T-helper 22 cell (primary cell): ENCODE results near the gene ERVW-1.
"Not testable (repeated sequence)": the region's sequence is repeated elsewhere in the genome, so short reads cannot be mapped to it uniquely, and the experiment has no call there.

Experiments
- DNase-seq: peaks from one replicate; pipeline ENCODE4 v3.0.0-alpha.2; 2020; ENCODE audit warnings: low read depth

The ERVW-1 gene

DNA sequence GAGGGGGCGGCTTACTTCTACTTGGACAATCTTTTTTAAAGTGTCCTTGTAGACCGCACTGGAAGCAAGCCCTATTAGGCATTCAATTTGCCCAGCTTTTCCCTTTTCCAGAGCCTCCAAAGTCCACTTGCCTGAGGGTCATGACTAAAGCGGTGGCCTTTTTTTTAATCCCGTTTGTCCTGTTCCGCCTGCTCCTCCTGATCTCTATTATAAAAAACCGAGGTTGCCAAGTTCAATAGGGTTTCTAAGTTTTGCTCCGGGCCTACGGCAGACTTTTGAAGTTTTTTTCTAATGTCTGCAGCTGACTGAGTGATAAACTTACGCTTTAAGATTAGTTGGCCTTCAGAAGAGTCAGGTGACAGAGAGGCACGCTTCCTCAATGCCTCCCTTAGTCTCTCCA, 3.8 kb downstream of the ERVW-1 start:
- DNase-seq: not testable (repeated sequence)

DNA sequence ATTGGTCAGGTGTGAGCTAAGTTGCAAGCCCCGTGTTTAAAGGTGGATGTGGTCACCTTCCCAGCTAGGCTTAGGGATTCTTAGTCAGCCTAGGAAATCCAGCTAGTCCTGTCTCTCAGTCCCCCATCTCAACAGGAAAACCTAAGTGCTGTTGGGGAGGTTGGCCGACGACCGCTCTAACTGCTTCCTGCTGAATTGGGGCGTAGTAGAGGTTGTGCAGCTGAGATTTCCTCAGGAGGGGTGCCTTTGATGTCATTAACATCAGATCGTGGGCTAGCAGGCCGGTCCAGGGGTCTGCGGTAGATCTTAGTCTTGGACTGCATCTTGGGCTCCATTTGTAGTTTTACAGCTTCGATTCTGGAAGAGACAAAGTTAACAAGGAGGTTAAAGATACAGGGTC, 9.2 kb downstream of the ERVW-1 start:
- not testable (repeated sequence) for DNase-seq

DNA sequence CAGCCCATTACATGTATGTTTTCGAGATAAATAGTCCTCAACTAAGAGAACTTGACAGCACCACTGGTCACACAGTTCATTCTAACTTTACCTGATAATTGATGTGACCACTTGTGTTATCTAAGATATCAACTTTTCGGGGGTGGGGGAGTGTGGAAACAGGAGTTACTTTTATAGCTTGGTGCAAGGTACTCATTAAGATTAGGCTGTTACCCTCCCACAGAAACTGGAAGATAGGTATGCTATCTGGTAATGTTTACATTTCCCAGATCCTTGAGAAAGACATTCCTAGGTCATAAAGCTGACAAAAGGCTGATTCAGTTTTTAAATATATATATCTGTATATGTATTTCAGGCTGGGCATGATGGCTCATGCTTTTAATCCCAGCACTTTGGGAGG, 11.1 kb downstream of the ERVW-1 start:
- DNase-seq: no peak

GRCh38 chr7:92464515-92464914, 13.2 kb downstream of the ERVW-1 start:
- no peak for DNase-seq

DNA sequence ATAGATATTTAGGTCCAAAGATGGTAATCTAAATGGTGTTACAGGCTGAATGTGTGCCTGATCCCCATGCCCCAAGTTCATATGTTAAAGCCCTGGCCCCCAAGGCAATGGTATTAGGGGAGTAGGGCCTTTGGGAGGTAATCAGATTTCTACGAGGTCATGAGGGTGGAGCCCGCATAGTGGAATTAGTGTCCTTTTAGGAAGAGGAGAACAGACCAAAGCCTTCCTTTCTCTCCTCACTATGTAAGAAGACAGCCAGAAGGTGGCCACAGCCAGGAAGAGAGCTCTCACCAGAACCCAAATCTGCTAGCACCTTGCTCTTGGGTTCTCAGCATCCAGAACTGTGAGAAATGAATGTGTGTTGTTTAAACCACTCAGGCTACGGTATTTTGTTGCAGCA, 15.2 kb downstream of the ERVW-1 start:
- no peak for DNase-seq

- no peak for DNase-seq
Measured at GRCh38 chr7:92461027-92462003, 16.4 kb downstream of the ERVW-1 start.

DNA sequence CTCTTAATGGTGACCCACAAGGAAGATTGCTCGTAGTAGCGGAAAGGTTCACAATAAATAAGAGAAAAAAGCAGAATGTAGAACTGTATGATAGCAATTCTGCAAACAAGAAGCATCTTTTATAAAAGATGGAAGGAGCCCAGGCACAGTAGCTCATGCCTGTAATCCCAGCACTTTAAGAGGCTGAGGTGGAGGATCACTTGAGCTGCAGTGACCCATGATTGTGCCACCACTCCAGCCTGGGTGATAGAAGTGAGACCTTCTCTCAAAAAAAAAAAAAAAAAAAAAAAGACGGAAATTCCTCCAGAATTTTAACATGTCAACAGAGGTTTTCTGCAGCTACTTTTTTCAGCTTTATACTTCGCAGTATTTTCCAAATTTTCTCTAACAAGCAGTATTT, 17.2 kb downstream of the ERVW-1 start:
- no peak for DNase-seq

GRCh38 chr7:92460109-92460508, 17.6 kb downstream of the ERVW-1 start:
- DNase-seq: no peak

GRCh38 chr7:92456236-92456635, 21.5 kb downstream of the ERVW-1 start:
- no peak for DNase-seq

DNA sequence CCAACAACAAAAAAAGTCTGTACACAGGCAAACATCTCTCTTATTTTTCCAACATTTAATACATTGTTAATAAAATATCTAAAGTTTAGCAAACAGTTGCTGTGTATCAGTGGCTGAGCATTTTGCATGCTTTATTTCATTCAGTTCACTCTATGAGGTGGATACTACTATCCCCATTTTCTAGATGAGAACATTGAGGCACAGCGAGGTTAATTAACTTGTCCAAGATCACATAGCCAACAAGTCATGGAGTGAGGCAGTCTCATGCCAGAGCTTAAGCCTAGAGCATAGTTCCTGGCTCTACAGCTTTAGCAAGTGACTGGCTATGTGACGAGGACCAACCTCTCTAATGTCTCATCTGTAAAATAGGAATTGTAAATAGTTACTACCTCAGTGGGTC, 26.1 kb downstream of the ERVW-1 start:
- no peak for DNase-seq

- peak; percentile 29 for DNase-seq
Measured at GRCh38 chr7:92448205-92448747, 29.5 kb downstream of the ERVW-1 start.

DNA sequence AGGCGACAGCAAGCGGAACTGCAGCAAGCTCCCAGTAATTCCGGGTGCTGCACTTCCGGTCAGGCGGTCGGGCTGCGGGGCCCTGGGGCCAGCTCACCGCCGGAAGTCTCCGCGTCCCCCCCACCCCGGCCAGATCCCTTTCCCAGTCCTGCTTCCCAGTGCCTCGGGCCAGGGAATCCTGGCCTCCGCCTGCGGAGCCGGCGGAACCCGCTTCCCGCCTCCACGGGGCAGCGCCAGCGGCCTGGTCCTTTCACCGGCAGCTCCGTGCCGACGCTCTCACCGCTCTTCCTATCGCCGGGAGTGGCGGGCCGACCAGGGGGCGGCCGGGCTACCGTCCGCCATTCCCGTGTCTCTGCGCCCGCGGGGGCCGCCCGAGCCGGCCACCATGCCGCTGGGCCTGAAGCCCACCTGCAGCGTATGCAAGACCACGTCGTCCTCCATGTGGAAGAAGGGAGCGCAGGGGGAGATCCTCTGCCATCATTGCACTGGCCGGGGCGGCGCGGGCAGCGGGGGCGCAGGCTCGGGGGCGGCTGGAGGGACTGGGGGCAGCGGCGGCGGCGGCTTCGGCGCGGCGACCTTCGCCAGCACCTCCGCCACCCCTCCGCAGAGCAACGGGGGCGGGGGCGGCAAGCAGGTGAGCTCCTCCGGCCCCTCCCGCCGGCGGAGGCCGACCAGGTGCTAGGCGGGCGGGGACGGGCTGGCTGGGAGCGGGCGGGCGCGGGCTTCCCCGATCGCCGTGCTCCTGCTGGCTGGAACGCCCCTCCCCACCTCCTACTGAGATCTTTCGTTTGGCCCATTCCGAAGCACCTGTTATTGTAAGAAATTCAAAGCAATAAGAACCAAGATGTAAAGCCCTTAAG, 30.2 kb downstream of the ERVW-1 start, which contains the start of gene GATAD1:
GATAD1 (plus strand) TSS at position 138 of the 860 bp plus-strand sequence; CDS start at position 386, 248 bp downstream.
- DNase-seq: peak; percentile 69

DNA sequence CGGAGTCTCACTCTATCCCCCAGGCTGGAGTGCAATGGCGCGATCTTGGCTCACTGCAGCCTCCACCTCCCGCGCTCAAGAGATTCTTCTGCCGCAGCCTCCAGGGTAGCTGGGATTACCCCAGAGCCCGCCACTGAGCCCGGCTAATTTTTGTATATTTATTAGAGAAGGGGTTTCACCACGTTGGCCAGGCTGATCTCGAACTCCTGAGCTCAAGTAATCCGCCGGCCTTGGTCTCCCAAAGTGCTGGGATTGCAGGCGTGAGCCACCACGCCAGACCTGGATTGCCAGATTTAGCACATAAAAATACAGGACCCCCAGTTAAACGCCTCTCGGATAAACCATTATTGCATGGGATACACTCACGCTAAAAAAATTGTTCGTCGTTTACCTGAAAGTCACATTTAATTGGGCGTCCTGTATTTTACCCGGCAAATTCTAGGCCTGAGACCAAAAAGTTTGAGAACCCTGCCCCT, 30.8 kb downstream of the ERVW-1 start:
- no peak for DNase-seq

DNA sequence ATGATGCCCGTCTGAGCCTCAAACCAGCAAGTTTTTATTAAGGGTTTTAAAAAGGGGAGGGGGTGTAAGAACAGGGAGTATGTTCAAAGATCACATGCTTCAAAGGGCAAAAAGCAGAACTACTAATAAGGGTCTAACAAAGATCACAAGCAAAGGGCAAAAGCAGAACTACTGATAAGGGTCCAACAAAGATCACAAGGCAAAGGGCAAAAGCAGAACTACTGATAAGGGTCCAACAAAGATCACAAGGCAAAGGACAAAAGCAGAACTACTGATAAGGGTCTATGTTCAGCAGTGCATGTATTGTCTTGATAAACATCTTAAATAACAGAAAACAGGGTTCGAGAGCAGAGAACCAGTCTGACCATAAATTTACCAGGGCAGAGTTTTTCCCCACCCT, 35.0 kb downstream of the ERVW-1 start:
- not testable (repeated sequence) for DNase-seq

- DNase-seq: no peak
Measured at GRCh38 chr7:92437956-92438491, 39.7 kb downstream of the ERVW-1 start.

GRCh38 chr7:92436612-92437445, 40.9 kb downstream of the ERVW-1 start:
- no peak for DNase-seq

DNA sequence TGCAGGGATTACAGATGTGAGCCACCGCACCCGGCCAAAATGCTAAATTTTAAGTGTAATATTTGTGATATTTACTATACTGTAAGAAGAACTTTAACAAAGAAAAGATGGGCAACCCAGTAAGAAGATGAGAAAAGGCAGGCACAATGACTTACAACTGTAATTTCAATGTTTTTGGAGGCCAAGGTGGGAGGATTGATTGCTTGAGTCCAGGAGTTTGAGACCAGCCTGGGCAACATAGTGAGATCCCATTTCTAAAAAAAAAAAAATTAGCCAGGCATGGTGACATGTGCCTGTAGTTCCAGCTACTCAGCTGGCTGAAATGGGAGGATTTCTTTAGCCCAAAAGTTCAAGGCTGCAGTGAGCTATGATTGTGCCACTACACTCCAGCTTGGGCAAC, 42.2 kb downstream of the ERVW-1 start:
- no peak for DNase-seq

- DNase-seq: no peak
Measured at GRCh38 chr7:92433019-92433418, 44.7 kb downstream of the ERVW-1 start.

GRCh38 chr7:92432299-92432946, 45.3 kb downstream of the ERVW-1 start:
- DNase-seq: no peak

DNA sequence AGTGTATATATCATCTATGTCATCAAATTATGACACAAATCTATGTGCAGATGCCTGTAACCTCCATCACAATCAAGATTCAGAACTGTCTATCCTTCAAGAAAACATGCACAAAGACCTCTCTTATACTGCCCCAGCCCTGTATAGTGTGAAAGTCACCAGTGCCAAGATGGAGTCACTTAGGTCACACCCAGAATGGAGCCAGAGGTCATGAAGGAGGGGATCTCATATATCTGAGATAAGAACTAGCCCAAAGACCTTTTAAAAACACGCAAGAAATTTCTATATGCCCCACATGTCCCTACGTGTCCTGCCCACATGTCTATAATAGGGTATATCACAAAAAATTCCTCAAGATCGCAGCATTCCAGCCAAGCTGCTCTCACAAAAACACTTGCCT, 50.6 kb downstream of the ERVW-1 start:
- DNase-seq: no peak
